22Rv1 (cell line): Measurements from ENCODE around the gene ZNRF1.

ENCODE experiments used
- CTCF ChIP-seq: fragments of 450-650 bp; IDR thresholded peaks from 2 replicates; pipeline ENCODE4 v1.5.1; 2017; ENCODE audit warnings: mild to moderate bottlenecking
- ZFX ChIP-seq: fragments of 450-650 bp; IDR thresholded peaks from 2 replicates; pipeline ENCODE4 v1.6.1; 2017; ENCODE audit warnings: antibody characterized with exemption, borderline replicate concordance

- TF ChIP-seq CTCF (no peak), ZFX (no peak)
These were observed 7.0 kb upstream of the ZNRF1 start for GRCh38 chr16:74991593-74992403.
